OCI-LY1 (cell line): ENCODE results near the gene RND2.

Experiments used
- CTCF ChIP-seq: fragments of 200-600 bp; sonication (generic), shearing (Covaris generic); IDR thresholded peaks from 2 replicates; pipeline ENCODE4 v1.5.1; 2017; ENCODE audit warnings: mild to moderate bottlenecking, antibody characterized with exemption, low read length, moderate library complexity, mixed read lengths
- EZH2 ChIP-seq: fragments of 200-600 bp; sonication (generic), shearing (Covaris generic); IDR thresholded peaks from 2 replicates; pipeline ENCODE4 v1.8.0; 2017; ENCODE audit warnings: borderline replicate concordance, mixed run types, mild to moderate bottlenecking, antibody characterized with exemption, low read length, moderate library complexity, mixed read lengths

- no peak for TF ChIP-seq CTCF
- TF ChIP-seq EZH2, result no peak
Measured at GRCh38 chr17:43018932-43019331, 6.1 kb upstream of the RND2 start.
